Activated CD4-positive, alpha-beta T cell treated with anti-CD3 and anti-CD28 coated beads, Interleukin-2, amount 50 U/mL, for 24 hours (primary cell): ENCODE measurements around the gene WASF3.

Experiments used
- DNase-seq, 2 donors: peaks; one replicate each; pipeline ENCODE4 v3.0.0-alpha.2; 2020; ENCODE audit warnings: low read depth in 1 of 2, low spot score in 1 of 2

Gene WASF3

DNA sequence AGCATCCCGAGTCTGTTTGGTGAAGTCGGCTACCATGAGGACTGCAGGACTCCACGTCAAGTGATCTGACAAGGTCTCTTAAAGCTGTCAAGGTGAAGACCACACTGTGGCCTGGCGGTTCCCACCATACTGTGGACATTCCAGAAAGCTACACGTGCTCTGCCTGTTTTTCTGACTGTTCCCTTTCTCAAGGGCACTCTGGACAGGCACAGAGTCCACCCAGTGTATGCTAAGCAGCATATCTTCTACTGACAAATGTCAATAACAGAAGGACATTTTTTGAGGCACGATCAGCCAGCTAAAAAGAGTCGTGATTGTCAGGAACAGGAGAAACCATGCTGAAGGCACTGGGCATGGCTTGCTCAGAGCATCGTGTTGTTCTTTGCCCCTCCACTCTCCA is 12.8 kb upstream of the WASF3 start:
- DNase-seq: no peak

DNA sequence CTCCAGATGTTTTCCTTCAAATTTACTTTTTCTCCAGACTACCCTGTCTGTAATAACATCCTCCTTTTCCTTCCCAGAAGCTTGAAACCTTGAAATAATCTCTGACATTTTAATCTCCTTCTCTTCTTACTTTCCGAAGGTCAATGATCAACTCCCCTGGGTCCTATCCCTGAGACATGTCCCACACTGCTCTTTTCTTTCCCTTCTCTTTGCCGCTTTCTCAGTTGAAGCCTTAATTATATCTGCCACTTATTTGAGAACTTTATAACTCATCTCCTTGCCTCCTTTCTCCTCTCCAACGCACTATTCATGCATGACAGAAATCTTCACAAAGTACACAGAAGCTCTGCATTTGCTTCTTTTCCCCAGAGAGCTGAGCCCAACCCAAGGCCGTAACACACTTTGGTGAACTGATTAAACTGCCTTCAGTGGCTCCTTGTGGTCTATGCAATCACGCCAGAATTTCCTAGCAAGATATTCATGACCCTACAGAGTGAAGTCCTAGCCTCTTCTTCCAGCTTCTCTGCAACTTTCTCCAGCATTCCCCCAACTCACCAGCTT is 9.2 kb upstream of the WASF3 start:
- DNase-seq: no peak

DNA sequence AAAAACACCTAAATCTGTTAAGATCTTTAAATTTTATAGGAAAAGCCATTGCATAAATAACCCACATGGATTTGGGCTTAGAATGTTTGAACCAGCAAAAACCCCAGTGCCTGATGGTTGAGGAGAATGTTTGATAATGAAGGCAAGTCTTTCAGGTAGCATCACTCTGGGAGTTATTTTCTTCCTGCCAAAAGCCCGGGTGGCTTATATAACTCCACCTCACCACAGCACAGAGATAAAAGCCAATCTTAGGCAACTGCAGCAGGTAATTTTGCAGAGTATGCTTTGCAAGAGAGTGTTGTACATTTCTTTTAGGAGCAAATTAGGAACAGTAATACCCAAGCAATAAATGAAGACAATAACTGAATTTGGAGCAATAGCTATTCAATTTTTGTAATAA is 7.8 kb upstream of the WASF3 start:
- no peak for DNase-seq

DNA sequence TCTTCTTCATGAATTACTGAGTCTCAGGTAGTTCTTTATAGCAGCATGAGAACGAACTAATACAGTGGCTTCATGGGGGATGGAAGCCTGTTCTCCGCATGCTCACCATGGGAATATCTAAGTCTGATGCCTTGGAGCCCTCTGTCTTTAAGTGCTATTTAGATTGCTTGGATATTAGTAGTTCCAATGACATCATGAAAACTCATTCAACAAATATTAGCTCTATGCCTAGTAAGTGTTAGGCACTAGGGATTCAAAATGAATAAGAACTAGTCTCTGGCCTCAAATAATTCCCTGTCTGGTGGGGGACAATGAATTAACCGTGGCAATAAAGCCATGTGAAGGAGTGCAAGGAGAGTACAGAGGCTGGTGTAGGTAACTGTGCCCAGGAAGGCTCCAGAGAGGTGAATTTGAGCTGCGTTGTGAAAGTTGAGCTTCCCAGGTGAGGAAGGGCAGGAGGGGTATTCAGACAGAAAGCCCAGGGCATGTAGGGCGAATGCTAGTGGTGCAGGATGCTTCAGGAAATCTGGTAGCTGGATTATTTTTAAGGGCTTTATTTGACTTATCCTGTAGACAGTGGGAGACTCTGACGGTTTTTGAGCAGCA is 6.1 kb upstream of the WASF3 start:
- DNase-seq: no peak

DNA sequence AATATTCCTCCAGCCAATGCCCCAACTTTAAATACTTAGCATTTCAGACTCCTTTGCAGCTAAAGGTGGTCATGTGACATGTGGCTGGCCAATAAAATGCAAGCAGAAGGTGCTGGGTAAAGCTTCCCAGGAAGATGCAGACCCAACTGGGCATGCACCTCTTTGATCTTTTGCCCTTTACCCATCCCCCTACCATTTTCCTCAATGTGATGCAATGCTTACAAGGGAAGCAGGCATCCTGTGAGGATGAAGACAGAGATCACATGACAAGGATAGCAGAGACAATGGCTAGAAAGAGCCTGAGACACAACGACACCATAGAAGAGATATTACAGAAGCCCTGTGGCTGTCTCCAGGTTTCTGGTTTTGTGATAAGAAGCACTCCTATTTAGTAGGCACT is 2.1 kb upstream of the WASF3 start:
- DNase-seq: no peak

DNA sequence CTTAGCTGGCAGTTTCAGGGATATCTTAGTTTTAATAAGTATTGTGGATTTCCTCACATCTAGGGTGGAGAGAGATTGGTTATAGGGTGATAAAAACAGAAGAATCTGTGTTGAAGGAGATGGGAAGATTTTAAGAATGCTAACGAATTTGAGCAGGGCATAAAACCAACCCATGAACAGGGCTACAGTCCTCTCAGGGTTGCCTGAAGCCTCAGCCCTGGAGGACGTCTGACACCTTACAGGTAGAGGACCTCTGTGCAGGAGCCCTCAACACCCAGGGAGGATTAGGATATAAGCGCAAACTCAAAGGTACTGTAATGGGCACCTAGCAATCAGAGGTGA is 461 bp upstream of the WASF3 start:
- no peak for DNase-seq

DNA sequence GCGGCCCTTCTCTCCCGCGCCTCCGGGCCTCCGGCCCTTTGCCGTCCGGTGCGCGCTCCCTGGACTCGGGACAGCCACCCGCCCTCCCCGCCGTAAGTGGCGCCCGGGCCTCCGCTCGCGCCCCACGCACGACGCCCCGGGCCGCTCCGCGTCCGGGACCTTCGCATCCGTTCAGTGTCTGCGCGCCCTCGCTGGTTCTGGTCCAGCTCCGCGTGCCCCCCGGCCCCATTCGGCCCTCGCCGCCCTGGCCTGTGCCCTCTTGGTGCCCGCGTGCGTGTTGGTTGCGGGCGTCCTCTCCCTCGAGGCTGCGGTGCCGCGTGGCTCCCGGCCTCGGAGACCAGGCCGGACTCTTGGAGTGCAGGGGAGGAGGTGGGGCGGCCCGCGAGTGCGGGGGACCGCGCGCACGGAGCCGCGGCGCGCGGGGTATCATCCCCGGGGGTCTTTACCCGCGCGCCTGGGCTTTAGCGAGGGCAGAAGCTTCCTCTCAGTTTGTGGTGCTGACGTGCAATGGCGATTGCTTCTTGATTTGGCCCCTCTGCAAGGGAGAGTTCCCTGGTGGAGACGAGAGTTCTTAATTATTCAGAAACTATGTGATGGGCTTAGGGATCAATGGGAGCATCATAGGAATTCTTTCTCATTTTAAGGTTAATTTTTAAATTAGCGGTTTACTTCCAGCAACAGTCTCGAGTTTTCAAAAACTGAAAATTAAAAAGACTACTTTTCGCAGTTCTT is 757 bp downstream of the WASF3 start:
- DNase-seq: no peak

DNA sequence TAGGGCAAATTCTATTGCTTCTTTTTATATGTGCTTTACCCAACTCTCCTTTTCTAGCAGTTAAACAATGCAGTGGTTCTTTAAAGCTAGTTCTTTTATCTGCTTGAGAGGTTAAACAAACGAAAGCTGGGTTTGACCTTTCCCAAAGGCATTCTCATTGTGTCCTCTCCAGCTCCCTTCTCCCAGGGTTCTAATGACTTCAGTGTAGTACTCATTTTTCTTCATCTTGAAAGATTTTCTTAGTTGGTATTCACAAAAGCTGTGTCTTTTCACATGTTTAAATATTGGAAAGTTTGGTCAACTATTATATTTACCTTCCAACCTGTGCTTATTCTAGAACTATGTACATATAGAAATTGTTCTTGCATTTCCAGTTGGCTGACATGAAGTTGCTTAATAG is 1.5 kb downstream of the WASF3 start:
- DNase-seq: no peak

DNA sequence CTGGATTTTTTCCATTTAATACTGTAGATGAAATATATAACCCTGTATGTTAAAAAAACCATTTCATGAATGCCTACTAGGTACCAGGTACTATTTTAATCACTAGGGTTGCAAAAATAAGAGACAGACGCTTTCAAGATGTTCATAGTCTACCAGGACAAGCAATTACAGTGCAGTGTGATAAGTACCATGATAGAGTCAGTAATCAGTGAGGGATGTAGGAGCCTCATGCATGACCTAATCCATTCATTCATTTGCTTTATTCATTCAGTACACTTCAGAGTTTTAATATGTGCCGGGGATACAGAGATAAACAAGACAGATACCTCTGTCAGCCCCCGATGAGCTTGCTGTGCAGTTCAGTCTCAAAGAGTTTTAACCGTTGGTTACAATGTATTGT is 3.0 kb downstream of the WASF3 start:
- no peak for DNase-seq

DNA sequence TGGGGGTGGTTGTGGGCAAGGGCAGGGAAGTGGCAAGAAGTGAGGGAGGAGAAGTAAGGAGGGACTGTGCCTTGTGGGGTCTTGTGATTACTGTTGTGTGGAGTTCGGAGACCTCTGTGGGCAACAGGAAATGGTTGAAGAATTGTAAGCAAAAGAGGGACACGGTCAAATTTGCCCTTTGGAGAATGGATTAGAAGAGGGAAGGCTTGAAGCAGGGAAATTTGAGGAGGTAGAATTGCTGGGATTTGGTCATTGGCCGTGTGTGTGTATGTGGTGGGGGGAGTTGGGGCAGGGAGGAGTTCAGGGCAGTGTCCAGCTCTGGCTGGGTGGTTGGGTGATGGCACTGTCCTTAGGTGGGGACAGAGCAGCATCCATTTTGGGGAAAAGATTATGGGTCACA is 3.6 kb downstream of the WASF3 start:
- no peak for DNase-seq

DNA sequence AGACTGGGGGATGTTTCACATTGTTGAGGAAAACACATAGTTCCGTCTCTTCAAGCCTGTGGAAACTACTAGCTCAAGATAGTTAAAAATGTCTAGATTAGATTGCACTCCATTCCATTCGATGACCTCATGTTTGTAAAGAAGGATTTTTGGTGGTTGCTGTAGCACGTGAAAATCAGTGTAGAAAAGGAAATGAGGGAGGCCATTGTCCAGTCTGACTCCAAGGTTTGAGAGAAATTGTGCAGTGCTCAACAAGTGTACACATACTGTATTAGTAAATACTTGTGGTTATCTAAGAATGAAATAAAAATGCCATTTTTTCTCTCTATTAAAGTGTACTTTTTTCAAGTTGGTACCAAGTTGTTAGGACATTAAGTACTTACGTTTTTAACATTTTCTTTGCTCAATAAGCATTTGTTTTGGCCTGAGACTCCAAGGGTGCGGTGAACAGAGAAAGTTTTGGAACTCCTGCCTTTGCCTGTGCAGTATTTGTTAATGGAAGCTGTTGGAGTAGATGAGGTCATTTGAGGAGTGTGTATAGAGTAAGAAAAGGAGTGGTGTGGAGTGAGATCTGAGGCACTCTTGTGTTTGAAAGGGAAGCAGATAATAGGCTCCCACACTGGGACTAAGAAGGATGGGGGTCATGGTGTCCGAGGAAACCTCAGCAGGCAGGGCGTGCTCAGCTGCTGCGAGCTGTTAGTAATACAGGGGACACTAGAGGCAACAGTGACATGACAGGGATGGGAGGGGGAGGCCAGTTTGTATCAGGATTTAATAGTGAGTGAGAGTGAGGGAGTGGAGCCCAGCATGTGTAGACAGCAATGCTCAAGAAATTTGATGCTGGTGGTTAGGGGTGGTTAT is 4.4 kb downstream of the WASF3 start:
- no peak for DNase-seq

DNA sequence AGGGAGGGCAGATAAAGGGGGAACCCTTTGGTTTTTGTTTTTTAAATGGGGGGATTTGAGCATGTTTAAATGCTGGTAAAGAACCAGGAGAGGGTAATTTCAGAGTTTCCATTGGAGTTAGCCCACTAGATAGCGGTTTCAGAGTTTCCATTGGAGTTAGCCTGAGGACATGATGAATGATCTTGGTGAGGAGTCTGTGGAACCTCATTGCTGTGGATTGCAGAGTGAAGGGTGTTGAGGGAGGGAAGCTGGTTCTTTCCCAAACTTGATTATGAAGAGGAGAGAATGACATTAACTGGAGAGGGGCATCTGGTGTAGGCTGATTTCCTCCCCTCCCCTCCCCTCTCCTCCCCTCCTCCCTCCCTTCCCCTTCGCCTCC is 5.0 kb downstream of the WASF3 start:
- DNase-seq: no peak

DNA sequence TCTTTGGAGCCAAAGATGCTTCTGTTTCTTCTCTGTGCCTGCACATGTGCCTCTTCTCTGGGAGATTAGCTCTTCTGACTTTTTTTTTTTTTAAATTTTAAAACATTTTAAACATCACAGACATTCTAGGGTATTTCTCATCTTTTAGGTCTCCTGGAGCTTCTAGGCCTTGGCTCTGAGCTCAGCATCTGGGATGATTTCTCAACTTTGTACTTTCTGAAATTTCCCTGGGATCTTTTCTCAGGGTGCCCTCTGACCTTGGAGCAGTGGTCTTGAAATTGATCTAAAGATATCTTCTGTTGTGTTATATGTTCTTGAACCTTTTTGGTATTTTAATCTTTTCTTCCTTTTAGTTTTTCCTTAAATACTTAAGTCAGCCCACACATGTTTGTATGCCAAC is 6.2 kb downstream of the WASF3 start:
- DNase-seq: no peak

DNA sequence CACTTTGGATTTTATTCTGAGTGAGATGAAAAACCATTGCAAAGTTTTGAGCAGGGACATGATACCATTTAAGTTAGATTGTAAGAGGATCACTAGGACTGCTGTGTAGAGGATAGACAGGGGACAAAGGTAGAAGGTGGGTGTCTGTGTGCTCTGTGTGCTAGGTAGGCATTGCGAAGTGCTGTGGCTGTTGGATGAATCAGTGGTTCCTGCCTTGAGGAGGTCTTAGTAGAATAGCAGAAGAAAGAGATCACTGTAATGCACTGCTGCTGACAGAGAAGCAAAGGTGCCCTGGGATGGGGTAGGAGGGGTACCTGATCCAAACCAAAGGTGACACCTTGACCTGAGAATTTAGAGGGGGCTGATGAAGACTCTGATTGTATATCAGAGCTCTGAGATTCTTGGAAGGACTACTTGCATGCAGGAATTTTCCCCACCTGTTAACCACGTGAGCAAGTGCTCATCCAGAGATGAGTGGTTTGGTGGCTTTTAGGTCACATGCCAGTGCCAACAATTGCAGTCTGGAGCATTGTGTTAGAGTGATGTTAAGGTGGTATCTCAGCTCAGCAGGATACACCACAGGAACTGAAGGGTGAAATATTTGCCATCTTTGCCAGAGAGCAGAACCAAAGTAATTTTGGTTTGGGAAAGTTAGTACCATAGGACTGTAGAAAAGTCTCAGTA is 10.8 kb downstream of the WASF3 start:
- DNase-seq: no peak

DNA sequence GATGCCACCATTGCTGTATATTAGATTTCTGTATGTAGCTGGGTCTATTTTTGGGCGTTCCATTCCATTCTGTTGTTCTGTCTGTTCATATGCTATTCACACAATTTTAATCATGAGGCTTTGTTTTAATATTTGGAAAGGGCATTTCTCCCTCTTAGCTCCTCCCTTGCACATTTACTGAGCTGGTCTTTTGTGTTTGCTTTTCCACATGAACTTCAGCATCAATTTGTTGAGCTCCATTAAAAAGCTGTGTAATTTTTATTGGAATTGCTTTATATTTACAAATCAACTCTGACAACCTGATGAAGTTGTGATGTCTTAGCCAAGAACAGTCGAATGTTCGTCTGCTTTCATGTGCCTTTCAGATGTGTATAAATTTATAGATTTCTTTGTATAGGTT is 14.0 kb downstream of the WASF3 start:
- no peak for DNase-seq

DNA sequence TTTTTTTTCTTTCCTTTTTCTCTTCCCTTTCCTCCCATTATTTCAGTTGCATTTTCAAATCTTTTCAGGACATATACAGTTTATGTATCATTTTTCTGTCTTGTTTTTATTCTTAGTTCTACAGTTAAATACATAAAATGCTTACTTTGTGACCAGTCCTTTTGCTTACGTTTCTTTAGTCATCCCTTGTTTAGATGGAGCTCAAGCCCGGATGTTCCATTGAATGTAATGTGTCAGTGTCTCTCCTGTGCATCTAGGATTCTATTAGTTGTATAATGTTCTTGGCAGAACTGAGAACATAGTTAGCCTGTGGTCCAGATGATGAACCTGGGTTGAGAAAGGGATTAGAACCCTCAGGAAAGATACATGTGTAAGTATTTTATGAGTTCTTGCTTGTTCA is 17.8 kb downstream of the WASF3 start:
- DNase-seq: no peak

DNA sequence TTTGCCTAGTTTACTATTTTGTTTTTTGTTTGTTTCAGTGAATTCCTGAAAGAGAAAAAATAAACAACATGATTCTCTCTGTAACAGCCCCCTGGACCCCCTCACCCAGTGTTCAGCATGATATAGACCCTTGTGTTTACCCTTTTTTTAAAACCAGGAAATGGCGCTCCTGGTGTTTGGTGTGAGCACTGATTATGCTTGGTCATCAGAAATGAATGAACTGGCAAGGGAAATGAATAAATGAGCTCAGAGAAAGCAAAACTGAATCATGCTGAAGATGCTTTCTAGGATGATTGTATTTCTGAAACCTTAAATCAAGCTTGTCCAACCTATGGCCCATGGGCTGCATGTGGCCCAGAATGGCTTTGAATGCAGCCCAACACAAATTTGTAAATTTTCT is 22.1 kb downstream of the WASF3 start:
- DNase-seq: no peak

DNA sequence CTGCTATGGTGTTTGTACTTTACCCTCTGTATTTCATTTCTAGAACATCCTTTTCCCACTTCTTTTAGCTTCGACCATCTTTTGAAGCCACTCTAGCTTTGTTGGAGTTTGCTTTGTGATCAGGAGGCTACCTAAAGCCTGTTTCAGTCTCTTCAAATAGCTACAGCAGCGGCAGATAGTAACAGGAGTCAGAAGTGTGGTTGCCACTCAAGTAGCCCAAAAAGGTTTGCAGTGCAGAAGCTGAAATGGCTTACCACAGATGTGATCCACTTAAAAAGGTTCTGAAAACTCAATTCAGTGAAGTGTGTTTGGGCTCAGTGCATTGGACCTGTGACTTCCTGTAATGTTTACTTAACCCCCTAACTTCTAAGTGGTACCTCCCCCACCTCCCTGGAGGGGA is 26.2 kb downstream of the WASF3 start:
- no peak for DNase-seq

DNA sequence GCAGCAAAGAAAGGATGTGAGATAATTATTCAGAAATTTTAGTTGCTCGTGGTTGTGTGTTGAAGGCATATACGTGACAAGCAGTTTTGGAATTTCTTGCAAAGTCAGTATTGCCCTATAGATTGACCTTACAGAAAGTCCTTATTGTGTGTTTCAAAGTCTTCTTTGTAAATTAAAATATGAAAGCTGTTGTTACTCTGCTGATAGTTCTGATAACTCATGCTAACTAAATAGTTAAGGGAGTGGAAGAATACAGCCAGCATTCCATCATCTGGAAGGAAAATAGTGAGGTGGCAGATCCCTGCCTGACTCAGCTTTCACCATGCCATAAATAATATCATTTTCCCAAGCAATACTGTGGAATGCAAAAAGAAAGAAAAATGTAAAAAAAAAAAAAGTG is 27.2 kb downstream of the WASF3 start:
- no peak for DNase-seq

DNA sequence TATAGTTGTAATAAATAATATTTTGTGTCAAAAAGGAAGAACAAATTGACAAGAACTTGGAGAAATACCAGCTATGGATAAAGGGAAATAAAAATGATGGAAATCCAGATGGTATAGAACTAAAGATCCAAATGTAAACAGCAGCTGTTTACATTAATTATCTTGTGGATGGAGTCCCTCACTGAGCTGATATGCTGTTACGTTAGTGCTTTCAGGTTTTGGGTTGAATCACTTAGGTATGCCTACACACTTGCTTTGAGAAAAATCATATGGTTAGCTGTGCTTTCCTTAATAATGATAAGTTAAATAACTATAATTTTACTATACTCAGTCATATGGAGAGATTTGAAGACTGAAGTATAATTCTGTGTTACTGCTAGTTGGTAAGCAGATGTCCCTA is 27.7 kb downstream of the WASF3 start:
- DNase-seq: no peak

DNA sequence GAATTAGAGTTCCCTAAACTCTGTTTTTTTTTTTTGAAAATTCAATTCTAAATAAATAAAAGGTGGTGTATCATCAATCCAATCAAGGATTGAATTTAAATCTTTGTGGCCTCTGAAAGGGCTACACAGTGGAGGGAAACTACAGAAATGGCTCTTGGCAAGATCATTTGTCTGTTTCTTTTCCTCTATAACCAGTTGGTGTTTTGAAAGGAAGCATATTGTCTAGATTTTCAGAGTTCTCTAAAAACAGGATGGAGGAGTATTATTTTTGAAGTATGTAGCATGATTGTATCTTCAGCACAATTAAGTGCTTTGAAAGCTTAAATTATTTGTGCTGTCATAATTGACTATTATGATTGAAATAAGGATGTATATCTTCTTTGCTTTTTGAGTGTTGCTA is 29.8 kb downstream of the WASF3 start:
- DNase-seq: no peak

DNA sequence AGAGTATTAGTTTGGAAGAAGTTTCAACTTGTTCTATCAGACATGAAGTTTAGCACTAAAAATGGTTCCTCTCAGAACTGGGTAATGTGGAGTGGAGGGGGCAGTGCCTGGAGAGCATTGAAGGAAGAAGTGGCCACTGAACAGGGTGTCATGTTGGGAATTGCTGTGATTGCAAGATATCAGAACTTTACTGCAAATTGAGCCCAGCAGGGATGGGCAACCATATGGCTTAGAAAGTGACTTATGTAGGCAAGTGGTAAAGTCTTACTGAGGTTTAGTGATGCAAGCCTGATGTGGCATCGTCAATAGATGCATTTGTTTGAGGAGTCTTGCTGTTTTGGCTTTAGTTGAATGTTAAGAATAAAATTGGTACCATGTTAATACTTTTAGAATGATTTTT is 31.7 kb downstream of the WASF3 start:
- DNase-seq: no peak
